Renal cortex interstitium (tissue), 3 donors: ENCODE data around the gene AP1M2. TPM values are rescaled to one million over a fixed set of nuclear protein-coding genes. Genes with fewer than 3 reads are reported as not detected.

ENCODE experiments used
- polyA plus RNA-seq, 3 donors: library from polyadenylated mRNA; unstranded; fragments of 120-200 nt; gene quantifications; one replicate each; pipeline ENCODE4 v1.2.1, GENCODE V29; 2013; ENCODE audit not compliant: insufficient read length in 3 of 3

The AP1M2 gene
- polyA plus RNA-seq, 3 donors = 34.9 to 55.7 (median 38.7) TPM

Other genes starting within 250 kb of the AP1M2 start
- gene ICAM3, start 247.7 kb downstream of the AP1M2 start, polyA plus RNA-seq = 10 to 100 TPM in 1 of 3 donors, 1 to 10 TPM in 2; 8.2 to 10.4 (median 10.0) TPM
- gene TYK2, start 206.7 kb downstream of the AP1M2 start, polyA plus RNA-seq = 100 to 1,000 TPM; 101 to 151 (median 123) TPM
- 100 to 1,000 TPM; 132 to 185 (median 178) TPM for gene CDC37, start 183.8 kb downstream of the AP1M2 start, polyA plus RNA-seq
- gene PDE4A, start 166.8 kb downstream of the AP1M2 start, polyA plus RNA-seq = 1 to 10 TPM; 1.9 to 5.1 (median 2.1) TPM
- 10 to 100 TPM; 56.6 to 89.6 (median 75.2) TPM for gene KEAP1, start 84.0 kb downstream of the AP1M2 start, polyA plus RNA-seq
- gene S1PR5, start 69.9 kb downstream of the AP1M2 start, polyA plus RNA-seq = 1 to 10 TPM in 2 of 3 donors, under 1 TPM in 1; 0.78 to 1.5 (median 1.2) TPM
- 10 to 100 TPM; 24.2 to 33.0 (median 30.4) TPM for gene ATG4D, start 43.4 kb downstream of the AP1M2 start, polyA plus RNA-seq
- gene KRI1, start 21.3 kb downstream of the AP1M2 start, polyA plus RNA-seq = 10 to 100 TPM; 33.8 to 36.7 (median 34.4) TPM
- 10 to 100 TPM in 2 of 3 donors, 1 to 10 TPM in 1; 7.9 to 12.5 (median 10.7) TPM for gene CDKN2D, start 18.3 kb downstream of the AP1M2 start, polyA plus RNA-seq
- 100 to 1,000 TPM; 175 to 191 (median 187) TPM for gene SLC44A2, start 38.2 kb upstream of the AP1M2 start, polyA plus RNA-seq
- gene ILF3, start 67.0 kb upstream of the AP1M2 start, polyA plus RNA-seq = 100 to 1,000 TPM; 295 to 328 (median 301) TPM
- 10 to 100 TPM; 46.1 to 80.7 (median 64.8) TPM for gene QTRT1, start 114.1 kb upstream of the AP1M2 start, polyA plus RNA-seq
- gene DNM2, start 130.8 kb upstream of the AP1M2 start, polyA plus RNA-seq = 100 to 1,000 TPM; 117 to 168 (median 128) TPM
- gene TMED1, start 248.9 kb upstream of the AP1M2 start, polyA plus RNA-seq = 10 to 100 TPM; 45.5 to 62.2 (median 57.1) TPM